KMS-11 (cell line): ENCODE measurements around the gene KAZN.
"Not testable (repeated sequence)": the region's sequence is repeated elsewhere in the genome, so short reads cannot be mapped to it uniquely, and the experiment has no call there.

Experiments used
- H2AFZ ChIP-seq: fragments of 200-600 bp; sonication (generic); 2 replicates; pipeline ENCODE4 v1.6.1; 2016; ENCODE audit warnings: antibody characterized with exemption, mixed run types, low read depth
- H3K27ac ChIP-seq: fragments of 200-600 bp; sonication (generic); 2 replicates; pipeline ENCODE4 v1.6.1; 2016; ENCODE audit warnings: mild to moderate bottlenecking, mixed run types
- H3K27me3 ChIP-seq: fragments of 200-600 bp; sonication (generic); 2 replicates; pipeline ENCODE4 v1.6.1; 2017; ENCODE audit warnings: mild to moderate bottlenecking, low read depth, mixed run types, moderate library complexity; ENCODE audit not compliant: insufficient read depth
- H3K36me3 ChIP-seq: fragments of 200-600 bp; sonication (generic); 2 replicates; pipeline ENCODE4 v1.6.1; 2017; ENCODE audit warnings: mild to moderate bottlenecking, mixed run types; ENCODE audit not compliant: insufficient read depth
- H3K4me1 ChIP-seq: fragments of 200-600 bp; sonication (generic); 2 replicates; pipeline ENCODE4 v1.6.1; 2016; ENCODE audit warnings: mild to moderate bottlenecking, low read depth, mixed run types; ENCODE audit not compliant: poor library complexity, severe bottlenecking
- H3K4me2 ChIP-seq: fragments of 200-600 bp; sonication (generic); 2 replicates; pipeline ENCODE4 v1.7.0; 2016; ENCODE audit warnings: mild to moderate bottlenecking, mixed run types
- H3K4me3 ChIP-seq: fragments of 200-600 bp; sonication (generic); IDR thresholded peaks from 2 replicates; pipeline ENCODE4 v1.6.1; 2017; ENCODE audit warnings: low read depth, low read length, mixed read lengths; ENCODE audit not compliant: insufficient read depth
- H3K79me2 ChIP-seq: fragments of 200-600 bp; sonication (generic); 2 replicates; pipeline ENCODE4 v1.6.1; 2016; ENCODE audit warnings: low read depth, mixed run types; ENCODE audit not compliant: insufficient read depth
- H3K9ac ChIP-seq: fragments of 200-600 bp; sonication (generic); 2 replicates; pipeline ENCODE4 v1.6.1; 2016; ENCODE audit warnings: mild to moderate bottlenecking, mixed run types
- H4K20me1 ChIP-seq: fragments of 200-600 bp; sonication (generic); 2 replicates; pipeline ENCODE4 v1.6.1; 2016; ENCODE audit warnings: mild to moderate bottlenecking, mixed run types; ENCODE audit not compliant: insufficient read depth
- TF ChIP-seq, protein P1 (sequence below): fragments of 200-600 bp; sonication (generic); conservative IDR thresholded peaks from 2 replicates; pipeline ENCODE4 v1.6.1; 2017; ENCODE audit warnings: low read depth, mild to moderate bottlenecking, antibody characterized with exemption, low read length, moderate library complexity, mixed read lengths

Gene KAZN

GRCh38 chr1:14958249-14959058, 360.0 kb downstream of the KAZN start:
- no peak overlapping the region for H2AFZ ChIP-seq
- H3K4me3 ChIP-seq: no peak overlapping the region
- no peak overlapping the region for H3K9ac ChIP-seq
- H3K79me2 ChIP-seq: no peaks in the 10 kb centered on the region
- no peak overlapping the region for H3K27ac ChIP-seq
- no peak overlapping the region for H3K4me2 ChIP-seq
- no peaks in the 10 kb centered on the region for H4K20me1 ChIP-seq
- no peaks in the 10 kb centered on the region for H3K4me1 ChIP-seq
- H3K27me3 ChIP-seq: no peaks in the 10 kb centered on the region
- H3K36me3 ChIP-seq: no peaks in the 10 kb centered on the region
- TF ChIP-seq, protein P1, sequence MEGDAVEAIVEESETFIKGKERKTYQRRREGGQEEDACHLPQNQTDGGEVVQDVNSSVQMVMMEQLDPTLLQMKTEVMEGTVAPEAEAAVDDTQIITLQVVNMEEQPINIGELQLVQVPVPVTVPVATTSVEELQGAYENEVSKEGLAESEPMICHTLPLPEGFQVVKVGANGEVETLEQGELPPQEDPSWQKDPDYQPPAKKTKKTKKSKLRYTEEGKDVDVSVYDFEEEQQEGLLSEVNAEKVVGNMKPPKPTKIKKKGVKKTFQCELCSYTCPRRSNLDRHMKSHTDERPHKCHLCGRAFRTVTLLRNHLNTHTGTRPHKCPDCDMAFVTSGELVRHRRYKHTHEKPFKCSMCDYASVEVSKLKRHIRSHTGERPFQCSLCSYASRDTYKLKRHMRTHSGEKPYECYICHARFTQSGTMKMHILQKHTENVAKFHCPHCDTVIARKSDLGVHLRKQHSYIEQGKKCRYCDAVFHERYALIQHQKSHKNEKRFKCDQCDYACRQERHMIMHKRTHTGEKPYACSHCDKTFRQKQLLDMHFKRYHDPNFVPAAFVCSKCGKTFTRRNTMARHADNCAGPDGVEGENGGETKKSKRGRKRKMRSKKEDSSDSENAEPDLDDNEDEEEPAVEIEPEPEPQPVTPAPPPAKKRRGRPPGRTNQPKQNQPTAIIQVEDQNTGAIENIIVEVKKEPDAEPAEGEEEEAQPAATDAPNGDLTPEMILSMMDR: no peak

DNA sequence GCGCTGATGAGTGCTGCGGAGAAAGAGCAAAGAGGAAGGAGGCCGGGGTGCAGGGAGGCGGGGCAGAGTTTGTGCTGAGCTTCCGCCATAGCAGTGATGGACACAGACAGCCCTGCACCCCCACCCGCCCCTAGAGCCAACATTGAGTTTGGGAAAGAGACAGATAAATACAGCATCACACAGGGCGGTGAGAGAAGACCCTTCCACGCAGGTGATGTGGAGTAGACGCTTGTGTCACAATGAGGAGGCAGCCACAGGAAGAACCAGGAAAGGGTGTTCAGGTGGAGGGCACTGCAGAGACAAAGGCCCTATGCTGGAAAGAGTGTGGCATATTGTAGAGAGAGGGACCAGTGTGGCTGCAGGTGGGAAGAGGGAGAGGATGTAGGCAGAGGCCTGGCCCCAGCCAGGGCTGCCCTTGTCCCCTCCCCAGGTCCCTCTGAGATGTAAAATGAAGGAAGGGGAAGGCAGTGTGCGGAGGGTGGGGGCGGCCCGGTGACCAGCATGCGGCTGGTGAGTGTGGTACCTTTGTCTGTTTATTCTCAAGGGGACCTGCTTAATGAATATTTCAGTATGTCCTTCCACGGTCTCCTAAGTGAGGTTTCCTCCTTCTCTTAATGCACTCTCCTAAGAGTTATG, 360.7 kb downstream of the KAZN start:
- Histone ChIP-seq H3K79me2 (no peaks in the 10 kb centered on the region), H2AFZ (no peak overlapping the region), H3K9ac (no peak overlapping the region), H4K20me1 (no peaks in the 10 kb centered on the region), H3K4me2 (no peak overlapping the region), H3K4me1 (no peaks in the 10 kb centered on the region), H3K27me3 (no peaks in the 10 kb centered on the region), H3K4me3 (no peak overlapping the region), H3K27ac (no peak overlapping the region), H3K36me3 (no peaks in the 10 kb centered on the region)
- TF ChIP-seq, protein P1: no peak

DNA sequence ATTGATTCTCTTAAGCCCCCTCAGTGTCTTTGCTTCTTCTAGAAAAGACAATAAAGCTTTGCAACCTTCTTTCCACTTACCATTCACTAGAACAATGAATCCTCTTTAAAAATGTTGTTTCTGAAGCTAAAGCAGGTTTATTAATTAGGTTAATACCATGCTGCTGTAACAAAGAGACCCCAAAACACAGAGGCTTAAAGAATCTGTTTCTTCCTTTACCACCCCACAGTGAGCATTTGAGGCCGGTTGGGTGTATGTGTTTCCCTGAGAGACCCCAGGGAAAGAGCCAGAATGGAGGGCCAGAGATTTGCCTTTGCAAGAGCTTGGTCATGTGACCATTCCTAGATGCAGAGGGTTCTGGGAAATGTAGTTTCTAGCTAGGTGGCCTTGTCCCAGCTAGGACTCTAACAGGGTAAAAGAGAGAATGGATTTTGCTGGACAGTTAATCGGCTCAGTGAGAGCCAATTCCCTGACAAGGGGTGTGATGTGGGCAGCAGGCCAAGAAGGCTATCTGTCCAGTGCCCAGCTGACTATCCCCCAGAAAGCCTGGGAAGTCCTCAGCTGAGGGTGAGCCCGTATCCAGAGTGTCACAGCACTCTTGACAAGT, 363.3 kb downstream of the KAZN start:
- H3K79me2 ChIP-seq: no peaks in the 10 kb centered on the region
- H3K36me3 ChIP-seq: no peaks in the 10 kb centered on the region
- no peak overlapping the region for H3K4me3 ChIP-seq
- no peak overlapping the region for H3K27ac ChIP-seq
- H4K20me1 ChIP-seq: no peaks in the 10 kb centered on the region
- H3K4me1 ChIP-seq: no peaks in the 10 kb centered on the region
- no peak overlapping the region for H3K4me2 ChIP-seq
- H3K9ac ChIP-seq: no peak overlapping the region
- TF ChIP-seq, protein P1: no peak
- H3K27me3 ChIP-seq: no peaks in the 10 kb centered on the region
- no peak overlapping the region for H2AFZ ChIP-seq

- no peaks in the 10 kb centered on the region for H3K79me2 ChIP-seq
- H3K9ac ChIP-seq: no peak overlapping the region
- H3K4me2 ChIP-seq: no peak overlapping the region
- TF ChIP-seq, protein P1: no peak
- H2AFZ ChIP-seq: no peak overlapping the region
- no peaks in the 10 kb centered on the region for H4K20me1 ChIP-seq
- no peak overlapping the region for H3K4me3 ChIP-seq
- no peaks in the 10 kb centered on the region for H3K27me3 ChIP-seq
- no peaks in the 10 kb centered on the region for H3K4me1 ChIP-seq
- H3K27ac ChIP-seq: no peak overlapping the region
- H3K36me3 ChIP-seq: no peaks in the 10 kb centered on the region
These were observed 363.9 kb downstream of the KAZN start for GRCh38 chr1:14962407-14962806.

GRCh38 chr1:14963791-14964710, 365.6 kb downstream of the KAZN start:
- not testable (repeated sequence) for H4K20me1 ChIP-seq, H3K9ac ChIP-seq, H3K4me1 ChIP-seq, H3K27ac ChIP-seq, H3K79me2 ChIP-seq, H3K27me3 ChIP-seq, H2AFZ ChIP-seq, H3K36me3 ChIP-seq, H3K4me3 ChIP-seq, H3K4me2 ChIP-seq
